Mammary epithelial cell (primary cell): ENCODE data around the gene KRTAP9-1.

Experiments used
- EZH2 ChIP-seq: IDR thresholded peaks from 2 replicates; pipeline ENCODE4 v1.6.1; 2012; ENCODE audit warnings: low read length, inconsistent platforms, borderline replicate concordance
- TF ChIP-seq, protein P1 (sequence below), 2 donors: IDR thresholded peaks in 1 of 2; conservative IDR thresholded peaks in 1 of 2; 2 replicates each; pipeline ENCODE4 v1.5.1; 2011 to 2012; ENCODE audit warnings: inconsistent platforms in 2 of 2, low read length in 2 of 2, mild to moderate bottlenecking in 2 of 2, control low read depth in 1 of 2, low read depth in 1 of 2; ENCODE audit not compliant: insufficient read depth in 1 of 2; ENCODE audit errors: extremely low read depth in 1 of 2

DNA sequence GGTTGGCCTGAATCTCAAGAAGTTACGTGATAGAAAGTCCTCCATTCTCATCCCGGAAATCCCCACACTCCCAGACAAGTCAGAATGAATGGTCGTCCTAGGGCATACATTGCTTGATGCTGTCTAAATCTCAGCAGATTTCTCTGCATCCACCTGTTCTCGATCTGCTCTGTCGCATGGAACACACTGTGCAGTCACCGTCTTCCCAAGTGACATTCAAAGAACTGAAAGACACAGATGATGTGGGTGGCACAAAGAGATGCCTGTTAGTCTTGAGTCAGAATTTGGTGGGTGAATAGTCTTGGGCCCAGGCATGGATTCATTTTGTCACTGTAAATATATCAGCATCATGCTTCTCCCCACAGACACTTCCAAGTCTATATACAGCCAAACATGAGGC, 42.0 kb downstream of the KRTAP9-1 start:
- TF ChIP-seq, protein P1, sequence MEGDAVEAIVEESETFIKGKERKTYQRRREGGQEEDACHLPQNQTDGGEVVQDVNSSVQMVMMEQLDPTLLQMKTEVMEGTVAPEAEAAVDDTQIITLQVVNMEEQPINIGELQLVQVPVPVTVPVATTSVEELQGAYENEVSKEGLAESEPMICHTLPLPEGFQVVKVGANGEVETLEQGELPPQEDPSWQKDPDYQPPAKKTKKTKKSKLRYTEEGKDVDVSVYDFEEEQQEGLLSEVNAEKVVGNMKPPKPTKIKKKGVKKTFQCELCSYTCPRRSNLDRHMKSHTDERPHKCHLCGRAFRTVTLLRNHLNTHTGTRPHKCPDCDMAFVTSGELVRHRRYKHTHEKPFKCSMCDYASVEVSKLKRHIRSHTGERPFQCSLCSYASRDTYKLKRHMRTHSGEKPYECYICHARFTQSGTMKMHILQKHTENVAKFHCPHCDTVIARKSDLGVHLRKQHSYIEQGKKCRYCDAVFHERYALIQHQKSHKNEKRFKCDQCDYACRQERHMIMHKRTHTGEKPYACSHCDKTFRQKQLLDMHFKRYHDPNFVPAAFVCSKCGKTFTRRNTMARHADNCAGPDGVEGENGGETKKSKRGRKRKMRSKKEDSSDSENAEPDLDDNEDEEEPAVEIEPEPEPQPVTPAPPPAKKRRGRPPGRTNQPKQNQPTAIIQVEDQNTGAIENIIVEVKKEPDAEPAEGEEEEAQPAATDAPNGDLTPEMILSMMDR (conservative IDR thresholded peaks at IDR 0.05 in 1 of 2, IDR thresholded peaks at IDR 0.05 in 1 of 2; ENCODE audit: extremely low read depth in 1 of 2, insufficient read depth in 1 of 2, low read depth in 1 of 2, low read length in 2 of 2) = no peak
- no peak for TF ChIP-seq EZH2
